Muscle of leg (tissue), 11 donors: ENCODE measurements around the gene RBFOX2. TPM values are rescaled to one million over a fixed set of nuclear protein-coding genes. Genes with fewer than 3 reads are reported as not detected.
A peak's percentile ranks its signal among the peaks of the same experiment; 100 is the strongest.
"Not testable (repeated sequence)": the region's sequence is repeated elsewhere in the genome, so short reads cannot be mapped to it uniquely, and the experiment has no call there.

ENCODE experiments used
- DNase-seq: peaks from one replicate; pipeline ENCODE4 v3.0.0; 2013
- H3K27ac ChIP-seq: one replicate; pipeline ENCODE4 v1.5.1; 2013; ENCODE audit warnings: mild to moderate bottlenecking, low read length, control low read depth
- H3K27me3 ChIP-seq: one replicate; pipeline ENCODE4 v1.6.1; 2013; ENCODE audit warnings: low read length; ENCODE audit not compliant: control insufficient read depth, insufficient read depth
- H3K36me3 ChIP-seq: one replicate; pipeline ENCODE4 v1.6.1; 2013; ENCODE audit warnings: low read length; ENCODE audit not compliant: control insufficient read depth, insufficient read depth
- H3K4me1 ChIP-seq: one replicate; pipeline ENCODE4 v1.6.1; 2013; ENCODE audit warnings: low read length; ENCODE audit not compliant: control insufficient read depth, insufficient read depth
- H3K4me3 ChIP-seq: one replicate; pipeline ENCODE4 v1.5.1; 2013; ENCODE audit warnings: low read length, control low read depth
- H3K9me3 ChIP-seq: replicated peaks from 2 replicates; pipeline ENCODE4 v1.6.1; 2013; ENCODE audit warnings: low read depth, low read length; ENCODE audit not compliant: control insufficient read depth
- WGBS: methylation state at CpG from one replicate; pipeline ENCODE4 v1.1.5; 2013; ENCODE audit warnings: missing lambda C conversion rate; ENCODE audit not compliant: insufficient coverage; 5-methylcytosine and 5-hydroxymethylcytosine counted together
- polyA plus RNA-seq, 8 donors: library from polyadenylated mRNA; unstranded; fragments of 120-200 nt; gene quantifications; one replicate each; pipeline versions ENCODE4 v1.2.1 to v1.2.3, GENCODE V29; 2013; ENCODE audit warnings: inconsistent platforms in 1 of 8, low replicate concordance in 1 of 8; ENCODE audit not compliant: insufficient read length in 8 of 8, insufficient read depth in 1 of 8
- total RNA-seq: library from RNA; stranded (reverse); fragments of 120-200 nt; gene quantifications from one replicate; pipeline ENCODE4 v1.2.4, GENCODE V29; 2013

RBFOX2 gene
- total and polyA plus RNA-seq, 9 donors = 159 to 234 (median 197) TPM

DNA sequence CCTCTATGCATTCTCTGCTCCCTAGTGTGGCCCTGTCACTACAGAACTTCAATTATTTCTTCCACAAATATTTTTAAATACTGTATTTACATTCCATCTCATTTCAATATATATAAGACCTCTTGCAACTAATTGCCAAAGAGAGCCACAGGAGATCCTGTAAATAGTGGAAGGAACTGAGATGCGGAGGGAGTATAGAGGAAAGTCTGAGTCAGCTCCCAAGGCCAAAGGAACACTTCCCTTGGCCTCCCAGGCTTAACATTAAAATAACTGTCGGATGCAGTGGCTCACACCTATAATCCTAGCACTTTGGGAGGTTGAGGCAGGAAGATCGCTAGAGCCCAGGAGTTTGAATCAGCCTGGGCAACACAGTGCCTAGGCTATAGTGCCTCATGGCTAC lies 31.2 kb downstream of the RBFOX2 start:
- no peaks in the 10 kb centered on the region for H3K27me3 ChIP-seq
- peaks cover 26% of the 10 kb centered on the region for H3K4me1 ChIP-seq
- no peak overlapping the region for H3K4me3 ChIP-seq
- no CpG with 5 or more reads among the region's 3 CpGs for WGBS
- H3K27ac ChIP-seq = peak overlapping the region; percentile 93
- peak; percentile 81 for DNase-seq
- no peaks in the 10 kb centered on the region for H3K9me3 ChIP-seq
- no peaks in the 10 kb centered on the region for H3K36me3 ChIP-seq

DNA sequence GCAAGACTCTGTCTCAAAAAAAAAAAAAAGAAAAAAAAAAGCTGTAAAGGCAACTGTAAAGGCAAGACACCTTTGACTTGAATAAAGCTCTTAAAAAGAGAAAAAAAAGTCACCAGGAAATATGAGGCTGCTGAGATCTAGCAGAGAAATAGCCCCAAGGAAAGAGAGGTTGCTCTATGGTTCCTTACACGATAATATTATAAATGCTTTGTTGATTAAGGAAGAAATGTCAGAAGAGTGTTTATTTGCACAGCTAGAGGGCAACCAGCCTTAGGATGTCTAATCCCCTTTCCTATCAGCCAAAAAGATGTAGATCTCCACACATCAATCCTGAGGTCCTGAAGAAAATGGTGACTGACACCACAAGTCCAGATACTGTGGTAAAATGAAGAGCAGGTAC lies 32.0 kb downstream of the RBFOX2 start:
- DNase-seq = no peak
- no peaks in the 10 kb centered on the region for H3K27me3 ChIP-seq
- H3K4me3 ChIP-seq = no peak overlapping the region
- peaks cover 26% of the 10 kb centered on the region for H3K4me1 ChIP-seq
- no peaks in the 10 kb centered on the region for H3K36me3 ChIP-seq
- WGBS = no CpG with 5 or more reads among the region's 1 CpG
- H3K9me3 ChIP-seq = no peaks in the 10 kb centered on the region
- H3K27ac ChIP-seq = peak overlapping the region; percentile 93

DNA sequence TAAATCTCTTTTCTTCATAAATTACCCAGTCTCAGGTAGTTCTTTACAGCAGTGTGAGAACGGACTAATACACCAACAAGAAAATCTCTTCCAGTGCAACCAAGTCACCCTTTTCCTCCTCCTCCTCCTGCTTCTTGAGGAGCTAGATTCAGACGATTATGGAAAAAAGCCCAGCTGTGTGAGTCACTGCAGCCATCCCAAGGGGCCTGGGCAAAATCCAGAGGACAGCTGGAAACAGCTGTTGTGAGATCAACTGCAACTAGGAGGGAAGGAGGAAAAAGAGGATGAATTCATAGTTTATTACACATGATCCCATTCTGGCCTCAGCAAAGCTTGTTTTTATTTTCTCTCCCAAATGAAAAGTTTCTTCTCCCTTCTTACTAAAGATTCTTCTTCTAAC lies 32.9 kb downstream of the RBFOX2 start:
- Histone ChIP-seq H3K9me3 (no peaks in the 10 kb centered on the region), H3K27ac (peak overlapping the region; percentile 93), H3K4me1 (peaks cover 27% of the 10 kb centered on the region), H3K27me3 (no peaks in the 10 kb centered on the region), H3K36me3 (peaks cover 2% of the 10 kb centered on the region), H3K4me3 (no peak overlapping the region)
- WGBS = 17% methylated on average over 1 of the region's 2 CpGs
- DNase-seq = peak; percentile 99

DNA sequence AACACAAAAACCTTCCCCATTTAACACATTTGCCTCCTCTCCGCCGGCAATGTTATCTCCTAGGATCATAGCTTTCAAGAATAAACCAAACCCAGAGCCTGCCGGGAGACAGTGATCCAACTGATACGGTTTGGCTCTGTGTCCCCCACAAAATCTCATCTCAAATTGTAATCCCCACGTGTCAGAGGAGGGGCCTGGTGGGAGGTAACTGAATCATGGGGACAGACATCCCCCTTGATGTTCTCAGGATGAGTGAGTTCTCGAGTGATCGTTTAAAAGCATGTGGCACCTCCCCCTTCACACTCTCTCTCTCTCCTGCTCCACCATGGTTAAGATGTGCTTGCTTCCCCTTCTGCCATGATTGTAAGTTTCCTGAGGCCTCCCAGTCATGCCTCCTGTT lies 33.3 kb downstream of the RBFOX2 start:
- H3K4me3 ChIP-seq = no peak overlapping the region
- H3K36me3 ChIP-seq = peaks cover 2% of the 10 kb centered on the region
- H3K27me3 ChIP-seq = no peaks in the 10 kb centered on the region
- peaks cover 28% of the 10 kb centered on the region for H3K4me1 ChIP-seq
- DNase-seq = peak; percentile 66
- H3K27ac ChIP-seq = peak overlapping the region; percentile 93
- H3K9me3 ChIP-seq = no peaks in the 10 kb centered on the region
- WGBS = 46% methylated on average over 2 of the region's 7 CpGs

DNA sequence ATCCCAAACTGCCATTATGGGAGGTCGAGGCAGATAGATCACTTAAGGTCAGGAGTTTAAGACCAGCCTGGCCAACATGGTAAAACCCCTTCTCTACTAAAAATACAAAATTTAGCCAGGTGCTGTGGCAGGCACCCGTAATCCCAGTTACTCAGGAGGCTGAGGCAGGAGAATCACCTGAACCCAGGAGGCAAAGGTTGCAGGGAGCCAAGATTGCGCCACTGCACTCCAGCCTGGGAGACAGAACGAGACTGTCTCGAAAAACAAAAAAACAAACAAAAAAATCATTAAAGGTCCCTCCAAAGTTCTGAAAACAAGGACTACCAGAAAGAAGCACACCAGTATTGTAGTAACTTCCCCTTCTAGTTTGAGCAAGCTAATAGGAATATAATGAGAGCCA lies 34.9 kb downstream of the RBFOX2 start:
- H3K27me3 ChIP-seq, H3K4me3 ChIP-seq, H3K36me3 ChIP-seq, DNase-seq, H3K9me3 ChIP-seq, H3K27ac ChIP-seq: not testable (repeated sequence)
- peaks cover 28% of the 10 kb centered on the region for H3K4me1 ChIP-seq
- WGBS = 100% methylated on average over 1 of the region's 5 CpGs

DNA sequence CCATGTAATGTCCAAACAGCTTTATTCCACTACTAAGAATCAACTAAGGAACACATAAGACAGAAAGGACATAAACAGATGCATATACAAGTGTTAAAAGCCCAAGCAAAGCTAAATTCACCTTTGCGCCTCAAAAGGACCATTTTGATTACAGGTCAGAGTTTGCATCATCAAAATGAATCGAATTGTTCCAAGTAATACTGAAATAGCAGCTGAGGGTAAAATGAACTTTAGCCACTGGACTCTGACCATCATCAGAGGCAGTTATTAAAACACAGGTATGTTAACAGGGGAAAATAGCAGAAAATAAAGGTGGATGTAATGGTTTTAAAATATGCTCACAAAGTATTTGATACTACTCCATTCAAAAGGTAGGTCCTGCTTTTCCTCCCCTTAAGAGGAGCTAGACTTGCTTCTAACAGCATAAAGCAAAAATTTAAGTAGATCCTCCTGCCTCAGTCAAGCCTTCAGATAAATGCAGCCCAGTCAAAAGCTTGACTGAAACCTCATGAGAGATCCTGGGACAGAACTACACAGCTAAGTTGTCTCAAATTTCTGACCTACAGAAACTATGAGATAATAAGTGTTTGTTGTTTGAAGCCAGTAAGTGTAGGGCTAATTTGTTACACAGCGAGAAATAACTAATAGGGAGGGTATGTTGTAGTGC lies 35.4 kb downstream of the RBFOX2 start:
- H3K4me3 ChIP-seq = no peak overlapping the region
- no peaks in the 10 kb centered on the region for H3K9me3 ChIP-seq
- H3K36me3 ChIP-seq = peaks cover 5% of the 10 kb centered on the region
- DNase-seq = no peak
- H3K4me1 ChIP-seq = peaks cover 28% of the 10 kb centered on the region
- H3K27ac ChIP-seq = no peak overlapping the region
- WGBS = 100% methylated on average over 1 of the region's 3 CpGs
- H3K27me3 ChIP-seq = no peaks in the 10 kb centered on the region

DNA sequence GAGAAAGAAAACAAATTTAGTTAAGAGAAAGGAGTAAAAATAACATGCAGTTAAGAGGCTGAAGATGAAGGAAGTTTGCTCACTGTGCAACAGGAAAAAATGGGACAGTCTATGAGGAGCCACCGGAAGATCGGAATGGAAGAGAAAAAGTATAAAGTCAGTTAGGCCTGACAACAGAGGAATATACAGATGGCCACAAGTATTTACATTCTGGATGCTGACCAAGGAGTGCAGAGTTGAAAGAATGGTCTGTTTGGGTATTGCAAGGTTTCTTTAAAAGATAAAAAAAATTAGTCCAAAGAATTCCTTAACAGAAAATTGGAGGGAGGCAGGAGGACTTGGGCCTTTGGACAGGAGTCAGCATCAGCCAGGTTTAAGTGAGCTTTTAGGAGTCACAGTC lies 37.5 kb downstream of the RBFOX2 start:
- H3K9me3 ChIP-seq = no peaks in the 10 kb centered on the region
- WGBS = 40% methylated on average over 1 of the region's 2 CpGs
- H3K4me1 ChIP-seq = peaks cover 24% of the 10 kb centered on the region
- H3K27me3 ChIP-seq = no peaks in the 10 kb centered on the region
- peak overlapping the region; percentile 16 for H3K27ac ChIP-seq
- peaks cover 5% of the 10 kb centered on the region for H3K36me3 ChIP-seq
- DNase-seq = no peak
- H3K4me3 ChIP-seq = no peak overlapping the region

DNA sequence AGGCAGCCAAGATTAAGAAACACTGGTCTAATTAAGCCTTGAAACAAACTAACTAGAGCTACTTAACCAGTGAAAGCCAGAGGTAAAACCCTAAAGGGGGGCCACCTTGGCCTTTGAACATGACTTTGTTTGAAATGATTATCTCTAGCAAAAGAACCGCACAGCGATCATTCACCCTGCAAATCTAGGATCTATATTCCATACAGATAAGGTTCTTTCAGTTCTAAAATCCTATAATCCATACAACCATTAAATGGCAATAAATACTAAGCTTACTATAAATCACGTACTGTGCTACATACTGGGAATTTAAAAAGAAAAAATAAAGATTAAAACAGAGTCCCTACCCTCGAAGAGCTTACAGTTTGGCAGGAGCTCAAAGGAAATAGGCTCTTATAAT lies 40.6 kb downstream of the RBFOX2 start:
- H3K27ac ChIP-seq = no peak overlapping the region
- no peaks in the 10 kb centered on the region for H3K27me3 ChIP-seq
- no peak overlapping the region for H3K4me3 ChIP-seq
- H3K4me1 ChIP-seq = peaks cover 15% of the 10 kb centered on the region
- no peak for DNase-seq
- H3K36me3 ChIP-seq = peaks cover 5% of the 10 kb centered on the region
- WGBS = no CpG with 5 or more reads among the region's 4 CpGs
- no peaks in the 10 kb centered on the region for H3K9me3 ChIP-seq

DNA sequence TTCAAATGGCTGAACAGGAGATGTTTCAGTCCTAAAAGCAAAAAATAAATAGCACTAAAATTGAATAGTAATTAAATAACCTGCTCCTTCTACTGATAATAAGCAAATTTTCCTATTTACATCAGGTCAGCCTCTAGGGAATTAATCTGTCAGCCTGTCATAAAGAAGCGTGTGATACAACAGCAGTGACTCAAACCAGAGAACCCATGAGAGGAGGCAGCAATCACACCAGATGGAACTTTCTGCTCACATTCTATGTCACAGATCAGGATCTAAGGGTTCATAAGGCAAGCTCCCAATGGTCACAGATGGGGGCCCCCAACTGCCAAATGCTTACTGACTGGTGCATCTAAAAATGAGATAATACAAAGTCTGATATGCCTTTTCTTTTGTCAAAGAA lies 41.1 kb downstream of the RBFOX2 start:
- Histone ChIP-seq H3K4me3 (no peak overlapping the region), H3K9me3 (no peaks in the 10 kb centered on the region), H3K27ac (no peak overlapping the region), H3K4me1 (peaks cover 15% of the 10 kb centered on the region), H3K27me3 (no peaks in the 10 kb centered on the region), H3K36me3 (peaks cover 5% of the 10 kb centered on the region)
- 60% methylated on average over 1 of the region's 1 CpG for WGBS
- DNase-seq = peak; percentile 50

DNA sequence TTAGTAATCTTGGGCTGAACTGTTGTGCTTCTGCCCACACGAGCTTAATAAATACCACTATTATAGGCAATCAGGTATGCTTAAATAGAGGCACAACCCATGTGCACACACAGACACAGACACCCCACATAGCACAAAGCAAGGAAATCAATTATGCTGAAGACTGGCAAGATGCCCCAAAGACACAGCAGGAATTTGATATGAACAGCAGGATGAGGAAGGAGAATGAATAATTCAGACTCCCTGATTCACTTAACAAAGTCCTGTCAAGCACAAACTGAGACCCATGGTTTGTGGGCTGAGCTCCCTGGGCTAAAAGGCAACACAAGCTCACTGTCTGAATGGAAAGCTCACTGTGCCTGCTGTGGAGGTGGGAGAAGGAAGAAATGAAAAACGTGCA lies 42.5 kb downstream of the RBFOX2 start:
- peaks cover 3% of the 10 kb centered on the region for H3K36me3 ChIP-seq
- H3K27ac ChIP-seq = peak overlapping the region; percentile 39
- DNase-seq = no peak
- no peaks in the 10 kb centered on the region for H3K9me3 ChIP-seq
- no peak overlapping the region for H3K4me3 ChIP-seq
- no peaks in the 10 kb centered on the region for H3K27me3 ChIP-seq
- H3K4me1 ChIP-seq = peaks cover 12% of the 10 kb centered on the region
- no CpG with 5 or more reads among the region's 2 CpGs for WGBS

DNA sequence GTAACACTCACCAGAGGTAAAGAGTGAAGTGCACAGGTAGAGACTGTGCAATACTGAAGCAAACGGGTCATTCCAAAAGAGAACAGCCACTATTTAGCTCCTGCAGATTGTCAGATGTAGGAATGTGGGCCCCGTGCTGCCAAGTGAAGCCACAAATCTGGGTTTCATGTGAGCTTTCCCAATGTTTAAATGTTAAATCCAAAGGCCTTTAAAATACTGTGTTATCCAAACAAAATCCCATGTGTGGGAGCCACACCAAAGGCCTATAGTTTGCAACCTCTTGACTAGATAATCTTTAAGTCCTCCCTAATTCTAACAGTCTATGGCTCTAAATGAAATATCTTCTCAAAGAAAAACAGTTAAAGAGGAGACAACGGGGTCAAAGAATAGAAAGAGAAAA lies 43.3 kb downstream of the RBFOX2 start:
- DNase-seq = no peak
- Histone ChIP-seq H3K27ac (no peak overlapping the region), H3K4me1 (peaks cover 10% of the 10 kb centered on the region), H3K4me3 (no peak overlapping the region), H3K36me3 (peaks cover 3% of the 10 kb centered on the region), H3K9me3 (no peaks in the 10 kb centered on the region), H3K27me3 (no peaks in the 10 kb centered on the region)
- WGBS = 90% methylated on average over 2 of the region's 3 CpGs
